Keratinocyte (primary cell): Measurements from ENCODE around the gene NAP1L4. TPM values are rescaled to one million over a fixed set of nuclear protein-coding genes. Genes with fewer than 3 reads are reported as not detected.

Experiments used
- DNase-seq: peaks from one replicate; pipeline ENCODE4 v3.0.0-alpha.2; 2011; ENCODE audit warnings: low read depth, missing footprints, low spot score
- FAIRE-seq: peaks from 2 replicates; lab custom pipeline; 2011; peaks lifted over from hg19 to GRCh38; lab: Jason Lieb, UNC
- H2AFZ ChIP-seq: 2 replicates; pipeline ENCODE4 v1.6.0; 2012; ENCODE audit warnings: low read length, control low read depth, inconsistent platforms; ENCODE audit not compliant: control insufficient read depth
- H3K27ac ChIP-seq: 2 replicates; pipeline ENCODE4 v1.5.1; 2011; ENCODE audit warnings: low read length; ENCODE audit not compliant: control insufficient read depth, insufficient read depth
- H3K27me3 ChIP-seq: 3 replicates; pipeline ENCODE4 v1.6.0; 2011; ENCODE audit warnings: low read length; ENCODE audit not compliant: control insufficient read depth, insufficient read depth; ENCODE audit errors: extremely low read depth
- H3K36me3 ChIP-seq, 2 experiments: 2 replicates in 1 of 2; 3 replicates in 1 of 2; pipeline ENCODE4 v1.5.1; 2011; ENCODE audit warnings: low read length in 2 of 2, mild to moderate bottlenecking in 1 of 2; ENCODE audit not compliant: control insufficient read depth in 2 of 2, insufficient read depth in 2 of 2; ENCODE audit errors: extremely low read depth in 1 of 2
- H3K4me1 ChIP-seq: 3 replicates; pipeline ENCODE4 v1.5.1; 2011; ENCODE audit warnings: low read length; ENCODE audit not compliant: control insufficient read depth, insufficient read depth; ENCODE audit errors: extremely low read depth
- H3K4me2 ChIP-seq: 3 replicates; pipeline ENCODE4 v1.6.0; 2011; ENCODE audit warnings: low read depth, low read length; ENCODE audit not compliant: control insufficient read depth, insufficient read depth; ENCODE audit errors: extremely low read depth
- H3K4me3 ChIP-seq, 3 experiments: fragments of 200-600 bp in 1 of 3; sonication (generic) in 1 of 3; 2 replicates in 2 of 3; 3 replicates in 1 of 3; pipeline ENCODE4 v1.5.1; 2011 to 2016; ENCODE audit warnings: low read length in 3 of 3, mild to moderate bottlenecking in 3 of 3, control low read depth in 2 of 3, inconsistent platforms in 1 of 3, low read depth in 1 of 3, mixed read lengths in 1 of 3, mixed run types in 1 of 3, moderate library complexity in 1 of 3; ENCODE audit not compliant: control insufficient read depth in 2 of 3, insufficient read depth in 2 of 3; ENCODE audit errors: extremely low read depth in 1 of 3
- H3K79me2 ChIP-seq: 2 replicates; pipeline ENCODE4 v1.6.0; 2012; ENCODE audit warnings: low read length; ENCODE audit not compliant: control insufficient read depth, insufficient read depth
- H3K9ac ChIP-seq: 3 replicates; pipeline ENCODE4 v1.6.0; 2011; ENCODE audit warnings: low read length; ENCODE audit not compliant: control insufficient read depth, insufficient read depth; ENCODE audit errors: extremely low read depth
- H3K9me1 ChIP-seq: 3 replicates; pipeline ENCODE4 v1.6.0; 2011; ENCODE audit warnings: low read length; ENCODE audit not compliant: control insufficient read depth, insufficient read depth; ENCODE audit errors: extremely low read depth
- H3K9me3 ChIP-seq: 2 replicates; pipeline ENCODE4 v1.5.1; 2012; ENCODE audit warnings: low read depth, low read length; ENCODE audit not compliant: control insufficient read depth
- H4K20me1 ChIP-seq: 3 replicates; pipeline ENCODE4 v1.6.0; 2011; ENCODE audit warnings: low read length; ENCODE audit not compliant: control insufficient read depth, insufficient read depth; ENCODE audit errors: extremely low read depth
- CTCF ChIP-seq, 3 experiments: IDR thresholded peaks in 1 of 3; conservative IDR thresholded peaks in 1 of 3; optimal IDR thresholded peaks in 1 of 3; 2 replicates in 2 of 3; 3 replicates in 1 of 3; pipeline versions ENCODE3 to v1.5.1; 2011; ENCODE audit warnings: low read length in 3 of 3, mild to moderate bottlenecking in 3 of 3, moderate library complexity in 2 of 3, control low read depth in 1 of 3, inconsistent platforms in 1 of 3; ENCODE audit not compliant: insufficient read depth in 2 of 3; ENCODE audit errors: extremely low read depth in 1 of 3
- EZH2 ChIP-seq: IDR thresholded peaks from one replicate; pipeline ENCODE4 v1.6.1; 2012; ENCODE audit warnings: inconsistent platforms, mild to moderate bottlenecking, low read length, moderate library complexity
- dilution Hi-C: fragments of 300-500 bp; cut with MboI; formaldehyde crosslinking; loops from one replicate; pipeline ENCODE4 v1.7.0; 2020; ENCODE audit warnings: low sequenced_read_pairs; ENCODE audit not compliant: extremely low pct_ligation_motif_present
- polyA plus RNA-seq, 5 experiments: library from polyadenylated mRNA; depleted of rRNA in 3 of 5; stranded (reverse) in 3 of 5; stranded (forward) in 1 of 5; unstranded in 1 of 5; fragments of >200 nt; gene quantifications; 1 replicate in 1 of 5; 2 replicates in 3 of 5; 3 replicates in 1 of 5; pipeline versions ENCODE4 v1.2.1 to v1.2.3, GENCODE V29; 2011 to 2012; ENCODE audit warnings: missing spikeins in 2 of 5, low read depth in 1 of 5, low replicate concordance in 1 of 5

The NAP1L4 gene
- polyA plus RNA-seq, 1 donor (not counting 4 experiments of a cell fraction or from before 2014, with no cell fraction given) = 136 TPM

DNA sequence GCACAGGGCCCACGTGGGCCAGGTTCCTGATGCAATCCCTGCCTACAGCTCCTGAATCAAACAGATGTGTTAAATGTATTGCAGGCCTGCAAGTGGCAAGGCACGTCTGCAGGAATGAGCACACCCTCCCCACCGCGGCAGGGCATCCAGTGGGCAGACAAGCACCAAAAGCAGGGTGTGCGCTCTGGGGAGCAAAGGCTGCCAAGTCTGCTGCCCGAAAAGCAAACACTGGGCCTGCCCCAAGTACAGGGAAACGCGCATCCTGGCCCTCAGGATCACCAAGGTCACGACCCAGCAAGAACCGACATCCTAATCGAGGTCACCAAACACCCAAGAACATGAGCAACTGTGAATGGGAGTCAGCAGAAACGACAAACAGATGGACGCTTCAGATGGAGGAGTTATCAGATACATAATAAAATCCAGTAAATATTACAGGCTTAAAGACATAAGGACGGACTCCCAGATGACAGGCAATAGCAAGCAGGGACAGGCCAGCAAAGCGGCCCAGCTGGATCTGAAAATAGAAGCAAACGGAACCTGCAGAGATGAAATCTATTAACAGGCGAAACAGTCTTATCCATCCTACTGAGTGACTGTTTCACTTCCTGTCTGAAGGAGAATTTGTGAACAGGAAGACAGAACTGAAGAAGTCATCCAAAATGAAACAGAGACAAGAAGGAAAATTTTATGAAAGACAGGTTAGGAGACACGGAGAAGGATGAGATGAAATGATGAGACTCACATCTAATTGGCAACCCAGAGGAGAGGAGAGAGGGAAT, 38.4 kb upstream of the NAP1L4 start:
- Histone ChIP-seq H3K9me3 (no peaks in the 10 kb centered on the region), H3K9ac (no peak overlapping the region), H3K4me1 (no peaks in the 10 kb centered on the region), H2AFZ (no peak overlapping the region), H3K27me3 (no peaks in the 10 kb centered on the region), H3K36me3 (peaks cover 29 to 49% of the 10 kb centered on the region in 2 experiments), H3K27ac (no peak overlapping the region), H3K4me2 (no peak overlapping the region), H3K9me1 (no peaks in the 10 kb centered on the region), H4K20me1 (peaks cover 10% of the 10 kb centered on the region), H3K4me3 (no peak overlapping the region), H3K79me2 (peaks cover 8% of the 10 kb centered on the region)
- TF ChIP-seq EZH2 = no peak
- no peak for TF ChIP-seq CTCF (optimal IDR thresholded peaks at IDR 0.05 in 1 of 3, IDR thresholded peaks at IDR 0.05 in 1 of 3, conservative IDR thresholded peaks at IDR 0.05 in 1 of 3; ENCODE audit: extremely low read depth in 1 of 3, insufficient read depth in 2 of 3, low read length in 3 of 3)
- DNase-seq (no peak), FAIRE-seq (no peak)
- dilution Hi-C loops = no loop called here

DNA sequence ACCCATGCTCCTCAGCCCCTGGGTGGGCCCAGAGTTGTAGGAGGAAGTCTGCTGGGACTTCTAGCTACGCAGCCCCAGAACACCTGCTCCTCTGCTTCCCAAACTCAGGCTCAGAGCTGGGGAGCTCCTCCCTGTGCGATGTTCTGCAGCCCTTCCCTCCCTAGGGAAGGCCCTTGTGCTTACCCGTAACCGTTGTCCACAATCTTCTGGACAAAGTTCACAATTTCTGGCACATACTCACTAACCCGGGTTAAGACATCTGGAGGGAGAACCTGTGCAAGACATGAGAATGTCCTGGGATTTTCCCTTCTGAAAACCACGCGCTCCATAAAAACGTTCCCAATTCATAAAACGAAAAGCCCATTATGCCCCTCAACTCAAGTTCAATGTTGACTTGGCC, 36.7 kb upstream of the NAP1L4 start:
- H3K4me2 ChIP-seq = no peak overlapping the region
- no peak for TF ChIP-seq CTCF (optimal IDR thresholded peaks at IDR 0.05 in 1 of 3, IDR thresholded peaks at IDR 0.05 in 1 of 3, conservative IDR thresholded peaks at IDR 0.05 in 1 of 3; ENCODE audit: extremely low read depth in 1 of 3, insufficient read depth in 2 of 3, low read length in 3 of 3)
- TF ChIP-seq EZH2 = no peak
- dilution Hi-C loops = no loop called here
- H3K27me3 ChIP-seq = no peaks in the 10 kb centered on the region
- H3K79me2 ChIP-seq = peaks cover 8% of the 10 kb centered on the region
- FAIRE-seq = no peak
- no peak overlapping the region for H2AFZ ChIP-seq
- no peaks in the 10 kb centered on the region for H3K9me3 ChIP-seq
- no peak overlapping the region for H3K9ac ChIP-seq
- H3K4me3 ChIP-seq = no peak overlapping the region
- no peak for DNase-seq
- peaks cover 10% of the 10 kb centered on the region for H4K20me1 ChIP-seq
- H3K4me1 ChIP-seq = no peaks in the 10 kb centered on the region
- H3K36me3 ChIP-seq = peaks cover 27 to 49% of the 10 kb centered on the region in 2 experiments
- no peak overlapping the region for H3K27ac ChIP-seq
- no peaks in the 10 kb centered on the region for H3K9me1 ChIP-seq
